K562 (cell line): ENCODE measurements around the gene RASD1. TPM values are rescaled to one million over a fixed set of nuclear protein-coding genes. Genes with fewer than 3 reads are reported as not detected.

Experiments used
- E2F6 ChIP-seq, 2 experiments: IDR thresholded peaks; 2 replicates each; pipeline ENCODE4 v1.6.1; 2011; ENCODE audit warnings: borderline replicate concordance in 1 of 2, control low read depth in 1 of 2, low read depth in 1 of 2, low read length in 1 of 2, mild to moderate bottlenecking in 1 of 2, mixed read lengths in 1 of 2, moderate library complexity in 1 of 2; ENCODE audit not compliant: insufficient read depth in 1 of 2, insufficient read length in 1 of 2, poor library complexity in 1 of 2, severe bottlenecking in 1 of 2; ENCODE audit errors: extremely low read depth in 1 of 2
- ESRRB ChIP-seq: fragments of 250-450 bp; sonication (Bioruptor Pico); IDR thresholded peaks from 2 replicates; pipeline ENCODE4 v1.5.0; 2020; ENCODE audit warnings: mild to moderate bottlenecking, moderate library complexity, borderline replicate concordance
- FOXM1 ChIP-seq, 2 experiments: fragments of 450-650 bp in 1 of 2; sonication (generic) in 1 of 2; formaldehyde crosslinking in 1 of 2; IDR thresholded peaks; 2 replicates each; pipeline versions ENCODE4 v1.6.1 to v1.9.0; 2017 to 2022; ENCODE audit warnings: low read depth in 2 of 2, mild to moderate bottlenecking in 2 of 2, missing genetic modification reagents in 1 of 2, moderate library complexity in 1 of 2
- TAF9B ChIP-seq: fragments of 450-650 bp; IDR thresholded peaks from 2 replicates; pipeline ENCODE4 v1.6.1; 2018; ENCODE audit warnings: mild to moderate bottlenecking; ENCODE audit not compliant: partially characterized antibody
- TGIF2 ChIP-seq: sonication (generic); formaldehyde crosslinking; IDR thresholded peaks from 2 replicates; pipeline ENCODE4 v1.8.1; 2022; ENCODE audit warnings: mild to moderate bottlenecking, missing genetic modification reagents, moderate library complexity
- polyA plus RNA-seq, 8 experiments: library from polyadenylated mRNA; depleted of rRNA in 4 of 8; stranded (reverse) in 5 of 8; unstranded in 3 of 8; fragments of >200 nt; fragmentation: Nextera tagmentation in 2 of 8; fragmentation: Illumina TruSeq in 1 of 8; extraction: Ambion mirVana in 2 of 8; extraction: Trizol in 1 of 8; gene quantifications; 2 replicates each; pipeline versions ENCODE4 v1.2.1 to v1.2.3, GENCODE V29; 2011 to 2014; ENCODE audit warnings: inconsistent platforms in 1 of 8, missing spikeins in 1 of 8
- total RNA-seq, 7 experiments: library from RNA; depleted of rRNA in 6 of 7; stranded (reverse); fragments of >200 nt in 6 of 7; fragmentation: Illumina TruSeq in 2 of 7; extraction: Trizol in 2 of 7; gene quantifications; 2 replicates each; pipeline versions ENCODE4 v1.2.1 to v1.2.3, GENCODE V29; 2011 to 2021; ENCODE audit warnings: low replicate concordance in 1 of 7
- TF ChIP-seq, protein P1 (sequence below): conservative IDR thresholded peaks from 2 replicates; pipeline ENCODE4 v1.6.1; 2011; ENCODE audit warnings: low read depth, mild to moderate bottlenecking, low read length; ENCODE audit not compliant: control insufficient read depth
- TF ChIP-seq, protein P2 (sequence below), 2 experiments: fragments of 250-450 bp in 1 of 2; fragments of 450-650 bp in 1 of 2; sonication (Bioruptor Pico) in 1 of 2; IDR thresholded peaks; 2 replicates each; pipeline versions ENCODE4 v1.6.1 to v1.8.0; 2016 to 2021; ENCODE audit warnings: mild to moderate bottlenecking in 2 of 2, moderate library complexity in 2 of 2, missing compliant biosample characterization in 1 of 2, missing genetic modification characterization in 1 of 2

The RASD1 gene
- total and polyA plus RNA-seq, 9 of the 15 experiments (the other 6 are each of a cell fraction or from before 2014, with no cell fraction given): 0.11 TPM; not detected in 8

DNA sequence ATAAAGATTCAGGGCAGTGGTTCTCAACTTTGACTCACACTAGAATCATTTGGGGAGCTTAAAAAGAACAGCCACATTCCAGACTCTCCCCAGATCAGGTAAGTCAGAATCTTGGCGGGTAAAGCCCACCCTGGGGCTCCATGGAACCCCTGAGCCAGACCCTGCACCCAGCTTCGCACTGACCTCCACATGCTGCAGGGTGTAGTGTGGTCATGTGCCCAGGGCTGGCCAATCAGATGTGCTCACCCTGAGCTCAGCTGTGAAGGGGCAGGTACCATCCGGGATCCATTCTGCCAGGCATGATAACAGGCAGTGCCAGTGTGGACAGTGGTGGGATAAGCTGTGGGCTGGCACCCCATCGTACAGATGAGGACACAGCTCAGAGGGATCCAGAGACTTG lies 47.5 kb downstream of the RASD1 start (continued):
- no peak for TF ChIP-seq ESRRB (CRISPR knock-in tag)
- peak in 1 of 2 experiments; percentile 53 for TF ChIP-seq E2F6 (IDR thresholded peaks at IDR 0.05; ENCODE audit: borderline replicate concordance in 1 of 2, extremely low read depth in 1 of 2, insufficient read depth in 1 of 2, insufficient read length in 1 of 2, low read depth in 1 of 2, low read length in 1 of 2, poor library complexity in 1 of 2, severe bottlenecking in 1 of 2)
- TF ChIP-seq, protein P1, sequence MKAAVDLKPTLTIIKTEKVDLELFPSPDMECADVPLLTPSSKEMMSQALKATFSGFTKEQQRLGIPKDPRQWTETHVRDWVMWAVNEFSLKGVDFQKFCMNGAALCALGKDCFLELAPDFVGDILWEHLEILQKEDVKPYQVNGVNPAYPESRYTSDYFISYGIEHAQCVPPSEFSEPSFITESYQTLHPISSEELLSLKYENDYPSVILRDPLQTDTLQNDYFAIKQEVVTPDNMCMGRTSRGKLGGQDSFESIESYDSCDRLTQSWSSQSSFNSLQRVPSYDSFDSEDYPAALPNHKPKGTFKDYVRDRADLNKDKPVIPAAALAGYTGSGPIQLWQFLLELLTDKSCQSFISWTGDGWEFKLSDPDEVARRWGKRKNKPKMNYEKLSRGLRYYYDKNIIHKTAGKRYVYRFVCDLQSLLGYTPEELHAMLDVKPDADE: no peak
- no peak for TF ChIP-seq TAF9B
- no peak for TF ChIP-seq TGIF2 (CRISPR knock-in tag)
- TF ChIP-seq, protein P2, sequence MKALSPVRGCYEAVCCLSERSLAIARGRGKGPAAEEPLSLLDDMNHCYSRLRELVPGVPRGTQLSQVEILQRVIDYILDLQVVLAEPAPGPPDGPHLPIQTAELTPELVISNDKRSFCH (CRISPR knock-in tag; IDR thresholded peaks at IDR 0.05): no peak
- TF ChIP-seq, protein P2 (tag; IDR thresholded peaks at IDR 0.05): no peak
- no peak for TF ChIP-seq FOXM1 (IDR thresholded peaks at IDR 0.05; ENCODE audit: low read depth)
- no peak for TF ChIP-seq FOXM1 (CRISPR knock-in tag; IDR thresholded peaks at IDR 0.05; ENCODE audit: low read depth)
